Neural crest cell (in vitro differentiated cells): ENCODE measurements around the gene GALNT1. TPM values are rescaled to one million over a fixed set of nuclear protein-coding genes. Genes with fewer than 3 reads are reported as not detected.
A peak's percentile ranks its signal among the peaks of the same experiment; 100 is the strongest.

Source experiments
- DNase-seq: peaks from one replicate; pipeline ENCODE4 v3.0.0; 2021; ENCODE audit warnings: low read depth, mixed read lengths, low spot score
- H3K27ac Mint-ChIP-seq: one replicate; pipeline ENCODE4 v1.8.0; 2021; ENCODE audit warnings: mild to moderate bottlenecking, mixed read lengths; ENCODE audit not compliant: unreplicated experiment
- H3K27me3 Mint-ChIP-seq: 2 replicates; pipeline ENCODE4 v1.8.0; 2021; ENCODE audit warnings: low read depth, mild to moderate bottlenecking, mixed read lengths
- H3K36me3 Mint-ChIP-seq: 2 replicates; pipeline ENCODE4 v1.8.0; 2021; ENCODE audit warnings: low read depth, mild to moderate bottlenecking, mixed read lengths
- H3K4me1 Mint-ChIP-seq: 2 replicates; pipeline ENCODE4 v1.8.0; 2021; ENCODE audit warnings: mixed read lengths
- H3K4me3 Mint-ChIP-seq: one replicate; pipeline ENCODE4 v1.8.0; 2021; ENCODE audit warnings: mild to moderate bottlenecking, mixed read lengths
- H3K9me3 Mint-ChIP-seq: 2 replicates; pipeline ENCODE4 v1.8.0; 2021; ENCODE audit warnings: mixed read lengths
- total RNA-seq: library from RNA; stranded (reverse); gene quantifications from 2 replicates; pipeline ENCODE4 v1.2.1, GENCODE V29; 2021
- TF ChIP-seq, protein P1 (sequence below): fragments of 200-600 bp; sonication (generic); conservative IDR thresholded peaks from 2 replicates; pipeline ENCODE4 v1.5.0; 2021; ENCODE audit warnings: antibody characterized with exemption, mild to moderate bottlenecking

GALNT1 gene
- total RNA-seq, 1 donor from 2014 or later: 93.5 TPM

DNA sequence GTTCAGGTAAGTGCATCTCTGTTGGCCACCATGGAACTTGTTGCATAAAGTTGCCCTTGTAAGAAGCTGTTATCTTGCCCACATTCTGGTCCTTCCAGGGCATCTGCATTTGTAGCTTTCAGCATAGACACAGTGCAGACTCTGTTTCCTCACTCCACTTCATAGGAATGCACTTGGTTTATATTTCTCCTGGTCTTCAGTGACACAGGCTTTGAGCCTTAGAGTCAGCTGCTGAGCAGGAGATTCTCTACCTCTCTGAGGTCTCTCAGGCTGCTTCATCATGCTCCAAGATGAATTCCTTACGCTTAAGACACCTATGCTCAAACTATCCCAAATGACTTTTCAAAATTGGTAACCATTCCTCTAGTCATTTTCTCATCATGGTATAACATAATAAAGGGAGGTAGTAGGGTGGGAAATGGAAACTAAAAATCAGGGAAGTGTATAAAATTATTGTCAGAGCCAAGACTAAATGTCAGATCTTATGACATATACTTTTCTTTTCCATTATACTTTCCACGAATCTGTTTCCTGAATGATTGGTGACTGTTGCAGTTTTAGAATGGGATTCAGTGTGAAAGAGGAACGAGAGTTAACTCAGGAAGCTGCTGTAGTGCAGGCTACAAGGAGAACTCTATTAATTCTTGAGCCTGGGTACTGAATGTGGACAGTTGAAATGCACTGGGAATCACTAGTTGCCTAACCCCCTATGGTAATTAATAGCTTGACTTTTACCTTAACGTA is 72.0 kb downstream of the GALNT1 start:
- H3K4me1 Mint-ChIP-seq: peaks cover 27% of the 10 kb centered on the region
- no peaks in the 10 kb centered on the region for H3K27me3 Mint-ChIP-seq
- peaks cover 11% of the 10 kb centered on the region for H3K36me3 Mint-ChIP-seq
- TF ChIP-seq, protein P1, sequence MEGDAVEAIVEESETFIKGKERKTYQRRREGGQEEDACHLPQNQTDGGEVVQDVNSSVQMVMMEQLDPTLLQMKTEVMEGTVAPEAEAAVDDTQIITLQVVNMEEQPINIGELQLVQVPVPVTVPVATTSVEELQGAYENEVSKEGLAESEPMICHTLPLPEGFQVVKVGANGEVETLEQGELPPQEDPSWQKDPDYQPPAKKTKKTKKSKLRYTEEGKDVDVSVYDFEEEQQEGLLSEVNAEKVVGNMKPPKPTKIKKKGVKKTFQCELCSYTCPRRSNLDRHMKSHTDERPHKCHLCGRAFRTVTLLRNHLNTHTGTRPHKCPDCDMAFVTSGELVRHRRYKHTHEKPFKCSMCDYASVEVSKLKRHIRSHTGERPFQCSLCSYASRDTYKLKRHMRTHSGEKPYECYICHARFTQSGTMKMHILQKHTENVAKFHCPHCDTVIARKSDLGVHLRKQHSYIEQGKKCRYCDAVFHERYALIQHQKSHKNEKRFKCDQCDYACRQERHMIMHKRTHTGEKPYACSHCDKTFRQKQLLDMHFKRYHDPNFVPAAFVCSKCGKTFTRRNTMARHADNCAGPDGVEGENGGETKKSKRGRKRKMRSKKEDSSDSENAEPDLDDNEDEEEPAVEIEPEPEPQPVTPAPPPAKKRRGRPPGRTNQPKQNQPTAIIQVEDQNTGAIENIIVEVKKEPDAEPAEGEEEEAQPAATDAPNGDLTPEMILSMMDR: no peak
- H3K9me3 Mint-ChIP-seq: peaks cover 8% of the 10 kb centered on the region
- no peak overlapping the region for H3K4me3 Mint-ChIP-seq
- no peak for DNase-seq
- no peak overlapping the region for H3K27ac Mint-ChIP-seq

DNA sequence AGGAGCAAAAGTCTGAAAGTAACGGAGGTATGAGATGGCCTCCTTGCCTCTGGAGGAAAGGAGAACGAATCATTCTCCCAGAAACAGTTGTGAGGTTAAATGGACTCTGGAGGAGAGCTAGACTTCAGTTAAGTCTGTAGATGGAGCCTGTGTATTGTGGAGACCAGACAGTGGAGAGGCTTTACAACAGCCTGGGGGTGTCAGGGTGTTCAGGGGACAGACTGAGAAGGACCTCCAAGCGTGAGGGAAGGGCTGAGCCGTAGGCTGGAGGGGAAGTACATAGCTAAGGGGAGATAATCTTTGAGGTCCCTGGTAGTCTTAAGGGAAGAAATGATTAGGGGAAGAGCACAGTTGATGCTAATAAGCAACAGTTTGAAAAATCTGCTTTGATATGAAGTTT is 76.6 kb downstream of the GALNT1 start:
- Mint-ChIP-seq H3K4me1 (peaks cover 11% of the 10 kb centered on the region), H3K36me3 (peaks cover 4% of the 10 kb centered on the region), H3K9me3 (no peaks in the 10 kb centered on the region), H3K27me3 (no peaks in the 10 kb centered on the region), H3K4me3 (no peak overlapping the region), H3K27ac (no peak overlapping the region)
- DNase-seq: no peak
- TF ChIP-seq, protein P1: no peak

DNA sequence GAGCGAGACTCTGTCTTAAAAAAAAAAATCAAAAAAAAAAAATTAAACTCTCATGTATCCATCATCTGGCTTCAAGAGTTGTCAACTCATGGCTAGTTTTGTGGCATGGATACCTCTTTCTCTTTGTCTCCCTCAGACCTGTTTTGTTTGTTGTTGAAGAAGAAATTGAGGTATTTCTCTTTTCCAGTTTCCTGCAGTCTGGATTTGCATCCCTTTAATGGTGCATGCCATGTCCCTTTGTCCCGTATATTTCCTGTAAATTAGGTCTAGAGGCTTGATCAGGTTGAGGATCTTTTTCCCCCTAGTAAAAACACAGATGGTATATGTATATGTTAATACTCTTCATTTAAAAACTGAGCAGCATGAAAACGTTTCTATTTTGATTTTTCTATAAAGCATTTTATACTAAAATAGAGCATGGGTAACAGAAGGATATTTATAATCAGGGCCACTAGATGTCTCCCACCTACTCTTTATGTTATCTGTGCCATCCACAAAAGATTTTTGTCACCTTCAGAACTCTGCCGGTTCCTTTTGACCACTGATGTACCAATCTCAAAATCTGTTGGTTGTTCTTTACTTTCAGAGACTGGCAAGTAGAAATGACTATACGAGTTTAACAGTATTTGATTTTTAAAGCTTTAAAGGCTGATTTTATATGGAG is 80.1 kb downstream of the GALNT1 start:
- no peak overlapping the region for H3K27ac Mint-ChIP-seq
- peaks cover 27% of the 10 kb centered on the region for H3K36me3 Mint-ChIP-seq
- no peak overlapping the region for H3K4me3 Mint-ChIP-seq
- no peaks in the 10 kb centered on the region for H3K9me3 Mint-ChIP-seq
- peaks cover 11% of the 10 kb centered on the region for H3K4me1 Mint-ChIP-seq
- DNase-seq: no peak
- no peaks in the 10 kb centered on the region for H3K27me3 Mint-ChIP-seq
- TF ChIP-seq, protein P1: peak; percentile 43

DNA sequence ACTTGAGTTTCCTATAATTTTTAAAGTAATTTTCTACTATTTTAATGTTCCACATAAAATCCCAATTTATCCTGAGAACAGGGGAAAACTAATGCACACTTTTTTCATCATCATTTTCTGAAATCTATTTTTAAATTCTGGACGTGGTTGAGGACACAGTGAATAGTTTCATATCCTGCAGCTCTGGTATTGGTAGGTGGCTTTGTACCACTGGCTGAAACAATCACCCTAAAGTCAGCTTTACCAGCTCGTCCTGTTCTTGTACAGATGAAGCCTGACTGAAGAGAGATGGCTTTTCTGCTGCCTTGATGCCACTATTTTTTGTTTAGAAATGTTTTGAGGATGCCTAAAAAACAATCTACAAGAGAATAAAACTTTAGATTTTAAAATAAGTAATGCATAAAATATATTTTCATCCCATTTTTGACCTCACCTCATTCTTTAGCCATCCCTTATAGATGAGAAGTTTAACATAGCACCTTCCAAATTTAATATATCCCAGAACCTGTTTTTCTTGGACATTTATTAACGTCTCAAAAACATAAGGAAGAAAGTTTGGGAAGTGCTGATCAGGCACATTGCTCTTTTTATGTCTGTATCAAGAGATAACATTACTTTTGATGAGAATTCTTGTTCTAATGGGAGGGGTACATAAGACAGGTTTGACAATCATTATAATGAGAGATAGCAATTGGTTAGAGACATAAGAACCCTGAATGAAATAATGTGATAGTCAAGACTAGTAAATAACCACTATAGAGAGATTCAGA is 80.9 kb downstream of the GALNT1 start:
- H3K9me3 Mint-ChIP-seq: no peaks in the 10 kb centered on the region
- H3K4me1 Mint-ChIP-seq: peaks cover 11% of the 10 kb centered on the region
- no peak overlapping the region for H3K27ac Mint-ChIP-seq
- TF ChIP-seq, protein P1: no peak
- peaks cover 33% of the 10 kb centered on the region for H3K36me3 Mint-ChIP-seq
- no peaks in the 10 kb centered on the region for H3K27me3 Mint-ChIP-seq
- DNase-seq: no peak
- no peak overlapping the region for H3K4me3 Mint-ChIP-seq

DNA sequence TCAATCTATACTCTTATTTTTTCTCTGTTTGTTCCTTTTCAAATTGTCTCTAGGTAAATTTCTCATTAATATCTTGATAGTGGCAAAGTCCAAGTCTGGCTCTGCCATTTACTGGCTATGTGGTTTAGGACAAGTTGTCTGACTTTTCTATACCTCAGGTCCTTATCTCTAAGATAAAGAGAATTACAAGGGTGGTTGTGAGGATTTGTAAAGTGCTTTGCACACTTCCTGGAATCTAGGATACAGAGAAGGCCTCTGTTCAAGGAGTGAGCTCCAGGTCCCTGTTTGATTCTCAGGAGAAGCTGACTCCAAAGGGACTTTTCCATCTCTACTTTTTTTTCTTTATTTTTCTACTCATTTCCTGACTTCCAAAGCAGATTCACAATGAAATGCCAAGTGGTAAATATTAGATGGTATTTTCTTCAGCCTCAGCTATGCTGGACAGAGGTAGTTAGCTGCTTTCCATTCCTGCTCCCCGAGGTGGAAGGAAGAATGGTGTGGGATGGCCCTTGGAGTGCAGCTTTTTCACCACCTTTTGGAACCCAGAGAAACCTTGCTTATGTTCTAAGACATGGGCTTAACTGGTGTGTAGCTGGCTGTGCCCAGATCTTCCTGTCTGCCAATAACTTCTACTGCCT is 90.5 kb downstream of the GALNT1 start:
- H3K4me3 Mint-ChIP-seq: no peak overlapping the region
- TF ChIP-seq, protein P1: no peak
- H3K4me1 Mint-ChIP-seq: no peaks in the 10 kb centered on the region
- H3K27ac Mint-ChIP-seq: no peak overlapping the region
- DNase-seq: no peak
- no peaks in the 10 kb centered on the region for H3K27me3 Mint-ChIP-seq
- H3K36me3 Mint-ChIP-seq: peaks cover 18% of the 10 kb centered on the region
- H3K9me3 Mint-ChIP-seq: peaks cover 8% of the 10 kb centered on the region
